GM12874 (cell line): ENCODE results near the gene CPT1C.

Experiments used
- CTCF ChIP-seq: IDR thresholded peaks from 2 replicates; pipeline ENCODE4 v1.5.1; 2011; ENCODE audit warnings: low read depth, mild to moderate bottlenecking, control low read depth, low read length, moderate library complexity; ENCODE audit not compliant: insufficient read depth

Gene CPT1C

DNA sequence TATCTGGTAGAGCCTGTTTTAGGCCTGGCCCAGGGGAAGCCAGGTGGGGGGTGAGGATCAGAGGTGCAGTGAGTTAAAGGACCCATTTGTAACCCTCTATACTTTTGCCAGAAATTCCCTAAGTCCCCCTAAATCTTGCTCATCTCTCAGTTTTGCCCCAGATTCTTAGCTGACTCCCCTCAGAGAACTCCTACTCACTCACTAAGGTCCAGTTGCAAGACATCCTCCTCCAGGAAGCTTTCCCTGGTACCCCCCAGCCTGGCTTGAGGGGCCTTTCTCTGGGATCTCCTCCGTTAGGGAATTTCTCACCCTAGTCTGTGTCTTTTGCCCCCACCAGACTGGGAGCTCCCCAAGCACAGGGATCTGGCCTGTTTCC, 70.3 kb downstream of the CPT1C start:
- TF ChIP-seq CTCF = no peak

- no peak for TF ChIP-seq CTCF
Measured at GRCh38 chr19:49761625-49762311, 70.9 kb downstream of the CPT1C start.

GRCh38 chr19:49763230-49763629, 72.3 kb downstream of the CPT1C start, which contains the start of gene TSKS:
Gene TSKS (minus strand): TSS chr19:49763306. CDS start chr19:49763247, 59 bp downstream.
- no peak for TF ChIP-seq CTCF
